ENCODE measurements around the gene ACSM6.

The ACSM6 gene

DNA sequence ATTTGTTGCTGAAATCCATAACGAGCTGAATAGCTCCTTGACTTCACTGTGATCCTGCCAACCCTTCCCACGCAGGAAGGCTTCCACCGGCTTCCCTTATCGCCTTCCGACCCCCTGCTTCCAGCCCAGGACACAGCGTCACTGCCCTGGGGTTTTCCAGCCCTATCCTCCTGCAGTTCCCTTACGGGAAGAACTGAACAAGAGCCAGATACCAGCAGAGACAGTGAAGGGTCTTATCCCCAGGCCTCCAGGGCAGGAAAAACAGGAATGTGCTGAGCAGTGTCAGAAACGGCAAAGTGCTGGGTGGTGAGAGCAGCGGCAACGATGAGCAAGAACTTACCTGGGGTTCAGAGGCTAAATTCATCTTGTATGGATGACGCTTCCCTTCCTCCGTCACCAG is 74.4 kb downstream of the ACSM6 start:
- no peak for DNase-seq (ENCODE audit: low read depth in 2 of 2)

GRCh38 chr10:95273393-95274312 is 79.6 kb downstream of the ACSM6 start:
- no peak for DNase-seq (ENCODE audit: low read depth in 2 of 2)

DNA sequence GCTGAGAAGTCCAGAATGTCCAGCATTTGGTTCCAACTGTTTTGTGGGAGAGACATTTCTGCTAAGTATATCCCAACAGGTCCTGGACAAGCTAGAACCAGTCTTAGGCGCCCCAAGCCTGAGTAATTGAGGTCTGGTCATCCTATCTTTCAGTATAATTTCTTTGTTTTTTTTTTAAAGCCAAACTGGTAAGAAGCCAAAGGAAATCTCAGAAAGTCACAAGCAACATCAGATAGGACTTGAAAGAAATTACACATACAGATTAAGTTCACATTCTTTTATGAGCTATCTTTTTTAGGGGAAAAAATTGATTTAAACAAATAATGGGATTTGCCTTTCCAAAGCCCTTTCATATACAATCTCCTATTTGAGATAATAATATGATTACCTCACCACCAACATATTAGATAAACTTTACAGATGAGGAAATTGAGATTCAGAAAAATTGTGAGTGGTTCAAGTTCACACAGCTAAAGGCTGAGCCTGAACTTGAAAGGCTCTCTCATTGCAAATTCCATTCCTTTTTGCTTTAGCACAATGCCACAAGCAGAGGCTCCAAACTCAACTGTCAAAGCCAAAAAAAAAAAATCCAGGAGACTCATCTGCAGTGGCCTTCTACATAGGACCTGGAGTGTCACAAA is 81.8 kb downstream of the ACSM6 start:
- DNase-seq (ENCODE audit: low read depth in 2 of 2): no peak

DNA sequence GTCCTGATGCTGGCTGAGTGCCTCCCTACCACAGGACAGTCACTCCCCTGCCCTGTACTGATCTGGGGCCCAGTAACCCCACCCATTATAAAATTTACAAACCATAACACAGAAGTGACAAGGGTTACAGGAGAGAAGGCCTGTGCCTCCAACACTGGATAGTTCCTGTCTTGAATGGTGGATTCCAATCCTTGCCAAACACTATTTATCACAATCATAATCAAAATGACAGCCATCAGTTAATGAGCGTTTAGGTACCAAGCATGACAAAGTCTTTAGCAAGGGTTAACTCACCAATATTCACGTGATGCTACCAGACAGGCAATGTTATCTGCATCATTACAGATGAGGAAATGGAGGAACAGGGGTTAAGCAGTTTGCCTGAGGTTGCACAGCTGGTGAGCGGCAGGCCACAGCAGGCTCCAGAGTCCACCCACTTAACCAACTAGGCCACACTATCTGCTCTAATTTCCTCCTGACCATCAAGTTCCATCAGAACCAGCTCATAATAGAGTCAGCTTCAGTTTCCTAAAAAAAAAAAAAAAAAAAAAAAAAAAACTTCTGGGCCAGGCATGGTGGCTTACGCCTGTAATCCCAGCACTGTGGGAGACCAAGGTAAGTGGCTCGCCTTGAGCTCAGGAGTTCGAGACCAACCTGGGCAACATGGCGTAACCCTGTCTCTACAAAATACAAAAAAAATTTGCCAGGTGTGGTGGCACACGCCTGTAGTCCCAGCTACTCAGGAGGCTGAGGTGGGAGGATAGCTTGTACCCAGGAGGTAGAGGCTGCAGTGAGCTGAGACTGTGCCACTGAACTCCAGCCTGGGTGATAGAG is 82.5 kb downstream of the ACSM6 start:
- no peak for DNase-seq (ENCODE audit: low read depth in 2 of 2)

GRCh38 chr10:95277201-95277570 is 83.1 kb downstream of the ACSM6 start:
- DNase-seq (ENCODE audit: low read depth in 2 of 2): no peak

DNA sequence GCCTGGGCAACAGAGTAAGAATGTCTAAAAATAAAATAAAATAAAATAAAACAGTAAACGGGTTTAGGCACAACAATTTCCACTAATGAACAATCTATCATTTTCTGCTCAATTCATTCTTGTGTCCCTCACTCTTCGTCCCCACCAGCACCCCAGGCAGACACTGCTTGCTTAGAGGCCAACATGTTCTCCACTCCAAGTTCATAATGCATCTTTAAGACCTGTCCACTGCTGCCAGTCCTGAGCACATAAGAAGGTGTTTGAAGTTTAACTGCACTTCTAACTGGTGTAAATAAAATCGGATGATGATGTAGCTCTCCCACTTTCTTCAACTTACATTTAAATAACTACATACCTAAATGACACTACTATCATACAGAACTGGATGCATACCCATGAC is 83.6 kb downstream of the ACSM6 start:
- DNase-seq (ENCODE audit: low read depth in 2 of 2): no peak
